Choroid plexus epithelial cell (primary cell): ENCODE measurements around the gene C3orf49.

ENCODE experiments used
- DNase-seq: peaks from one replicate; pipeline ENCODE4 v3.0.0-alpha.2; 2010; ENCODE audit warnings: low read depth
- H3K4me3 ChIP-seq: 2 replicates; pipeline ENCODE4 v1.5.1; 2011; ENCODE audit warnings: low read depth, mild to moderate bottlenecking, control low read depth, low read length, moderate library complexity
- TF ChIP-seq, protein P1 (sequence below): conservative IDR thresholded peaks from 2 replicates; pipeline ENCODE4 v1.5.1; 2011; ENCODE audit warnings: low read depth, mild to moderate bottlenecking, control low read depth, inconsistent platforms, low read length, moderate library complexity

C3orf49 gene

GRCh38 chr3:63861306-63861705 lies 42.2 kb downstream of the C3orf49 start:
- DNase-seq: no peak
- no peak overlapping the region for H3K4me3 ChIP-seq
- TF ChIP-seq, protein P1, sequence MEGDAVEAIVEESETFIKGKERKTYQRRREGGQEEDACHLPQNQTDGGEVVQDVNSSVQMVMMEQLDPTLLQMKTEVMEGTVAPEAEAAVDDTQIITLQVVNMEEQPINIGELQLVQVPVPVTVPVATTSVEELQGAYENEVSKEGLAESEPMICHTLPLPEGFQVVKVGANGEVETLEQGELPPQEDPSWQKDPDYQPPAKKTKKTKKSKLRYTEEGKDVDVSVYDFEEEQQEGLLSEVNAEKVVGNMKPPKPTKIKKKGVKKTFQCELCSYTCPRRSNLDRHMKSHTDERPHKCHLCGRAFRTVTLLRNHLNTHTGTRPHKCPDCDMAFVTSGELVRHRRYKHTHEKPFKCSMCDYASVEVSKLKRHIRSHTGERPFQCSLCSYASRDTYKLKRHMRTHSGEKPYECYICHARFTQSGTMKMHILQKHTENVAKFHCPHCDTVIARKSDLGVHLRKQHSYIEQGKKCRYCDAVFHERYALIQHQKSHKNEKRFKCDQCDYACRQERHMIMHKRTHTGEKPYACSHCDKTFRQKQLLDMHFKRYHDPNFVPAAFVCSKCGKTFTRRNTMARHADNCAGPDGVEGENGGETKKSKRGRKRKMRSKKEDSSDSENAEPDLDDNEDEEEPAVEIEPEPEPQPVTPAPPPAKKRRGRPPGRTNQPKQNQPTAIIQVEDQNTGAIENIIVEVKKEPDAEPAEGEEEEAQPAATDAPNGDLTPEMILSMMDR: no peak

DNA sequence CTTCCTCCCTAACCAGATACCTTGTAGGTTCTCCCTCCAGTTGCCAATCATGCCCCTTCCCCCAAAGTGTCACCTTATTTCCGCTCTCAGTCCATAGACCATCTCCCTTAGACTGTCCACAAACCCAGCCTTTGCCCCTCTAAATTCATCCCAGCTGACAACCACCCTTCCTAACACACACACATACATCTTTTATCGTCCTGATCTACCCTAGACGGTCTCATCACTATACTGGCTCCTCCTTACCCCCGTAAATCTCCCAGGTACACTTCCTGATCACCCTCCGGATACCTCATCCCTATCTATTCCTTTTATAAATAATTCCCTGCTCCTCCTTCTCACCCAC lies 43.7 kb downstream of the C3orf49 start:
- TF ChIP-seq, protein P1: no peak
- H3K4me3 ChIP-seq: peak overlapping the region; percentile 89
- no peak for DNase-seq

DNA sequence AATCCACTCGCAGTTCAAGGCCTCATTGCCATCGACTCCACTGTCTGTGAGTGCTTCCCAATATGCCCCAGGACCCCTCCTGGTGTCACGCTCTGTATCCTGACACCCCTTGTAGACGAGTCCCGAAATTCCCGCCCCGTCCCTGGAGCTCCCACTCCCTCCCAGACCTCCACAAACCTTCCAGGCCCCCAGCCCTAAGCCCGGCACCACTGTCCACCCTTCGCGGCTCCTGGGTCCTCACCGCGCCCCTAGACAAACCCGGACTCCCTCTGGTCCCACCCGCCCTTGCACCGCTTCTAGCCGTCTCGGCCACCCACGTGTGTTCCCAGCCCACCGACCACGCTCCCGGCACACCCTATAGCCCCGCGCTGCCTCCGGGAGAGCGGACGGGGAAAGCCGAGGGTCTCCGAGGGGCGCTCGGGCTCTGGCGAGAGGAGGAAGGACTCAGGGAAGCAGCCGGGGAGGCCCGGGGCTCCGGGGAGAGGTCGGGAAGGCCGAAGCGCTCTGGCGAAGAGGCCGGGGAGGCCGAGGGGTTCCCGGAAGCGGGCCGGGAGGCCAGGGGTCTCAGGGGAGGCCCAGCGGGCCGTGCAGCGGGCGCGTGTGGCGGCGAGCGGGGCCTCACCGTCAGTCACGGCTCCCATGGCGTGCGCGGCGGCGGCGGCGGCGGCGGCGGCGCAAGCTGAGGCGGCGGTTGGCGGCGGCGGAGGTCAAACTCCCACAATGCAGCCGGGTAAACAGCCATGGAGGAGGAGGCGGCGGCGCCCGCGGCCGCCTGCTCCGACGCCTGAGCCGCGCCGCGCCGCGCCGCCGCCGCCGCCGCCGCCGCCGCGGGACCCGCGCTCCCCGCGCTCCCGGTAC lies 44.3 kb downstream of the C3orf49 start, which contains the start of the genes ATXN7 and THOC7:
TSS of gene ATXN7 (plus strand) at position 718 of the 858 bp plus-strand sequence. CDS start 48,732 bp downstream, outside the sequence.
TSS of gene THOC7 (minus strand) at position 656 of the 858 bp plus-strand sequence. CDS start at position 641, 15 bp downstream.
- DNase-seq: peak; percentile 52
- peak within 1 kb of the TSS; percentile 89 for H3K4me3 ChIP-seq
- TF ChIP-seq, protein P1: no peak

DNA sequence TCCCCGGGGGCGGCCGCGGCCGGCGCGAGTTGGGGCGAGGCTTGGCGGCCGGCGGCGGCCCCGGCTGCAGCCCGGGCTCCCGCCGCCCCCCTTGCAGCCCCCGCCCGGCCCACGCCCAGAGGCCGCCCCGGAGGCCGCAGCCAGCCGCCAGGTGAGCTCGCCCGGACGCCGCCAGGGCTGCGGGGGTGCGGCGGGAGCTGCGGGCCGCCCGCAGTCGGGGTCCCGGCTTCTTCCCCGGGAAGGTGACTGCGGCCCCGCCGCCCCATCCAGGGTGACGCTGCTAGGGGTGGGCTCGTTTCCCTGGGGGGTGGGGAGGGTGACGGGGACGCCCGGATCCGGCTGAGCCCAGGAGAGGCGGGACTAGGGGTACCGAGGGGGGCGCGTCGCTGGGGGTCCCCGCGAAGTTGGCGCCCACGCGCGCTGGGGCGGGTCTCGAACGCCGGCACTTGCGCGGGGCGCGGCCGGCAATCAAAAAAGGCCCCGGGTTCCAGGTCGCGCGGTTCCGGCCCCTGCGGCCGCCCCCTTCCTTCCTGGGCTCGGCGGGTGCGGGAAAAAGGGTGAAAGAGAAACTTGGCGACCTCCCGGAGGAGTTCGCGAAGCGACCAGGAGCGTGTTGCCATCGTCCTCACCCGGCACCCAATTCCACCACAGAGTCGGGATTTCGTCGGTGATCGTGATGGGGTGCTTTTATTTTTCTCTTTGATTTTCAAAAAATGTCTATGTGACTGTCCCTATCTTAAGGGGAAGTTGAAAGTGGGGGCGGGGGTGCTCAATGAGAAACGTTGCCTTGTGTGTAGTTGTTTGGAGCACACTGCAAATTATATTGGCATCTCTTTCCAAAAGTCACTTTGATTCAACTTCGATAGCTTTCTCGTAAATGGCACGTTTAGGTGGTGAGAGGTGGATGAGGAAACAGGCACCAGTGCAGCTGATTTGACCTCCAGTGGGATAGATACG lies 45.2 kb downstream of the C3orf49 start:
- TF ChIP-seq, protein P1: no peak
- peak overlapping the region; percentile 89 for H3K4me3 ChIP-seq
- DNase-seq: no peak

- no peak for DNase-seq
- TF ChIP-seq, protein P1: no peak
- peak overlapping the region; percentile 89 for H3K4me3 ChIP-seq
Measured at GRCh38 chr3:63864965-63865327, 45.8 kb downstream of the C3orf49 start.

DNA sequence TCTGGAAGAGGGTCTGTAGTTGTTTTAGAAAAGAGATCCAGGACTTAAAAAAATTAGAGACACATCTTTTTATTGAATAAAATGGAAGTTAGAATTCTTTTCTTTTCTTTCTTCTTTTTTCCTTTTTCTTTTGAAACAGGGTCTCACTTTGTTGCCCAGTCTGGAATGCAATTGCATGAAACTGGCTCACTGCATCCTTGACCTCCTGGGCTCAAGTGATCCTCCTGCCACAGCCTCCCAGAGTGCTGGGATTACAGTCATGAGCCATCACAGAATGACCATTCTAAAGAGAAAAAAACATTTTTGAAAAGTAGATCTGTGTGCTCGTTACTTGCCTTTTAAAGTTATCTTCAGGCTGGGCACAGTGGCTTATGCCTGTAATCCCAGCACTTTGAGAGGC lies 48.1 kb downstream of the C3orf49 start:
- no peak for DNase-seq
- H3K4me3 ChIP-seq: no peak overlapping the region
- TF ChIP-seq, protein P1: no peak
